Gastrocnemius medialis (tissue), 4 donors: ENCODE data around the gene MSI2.

Source experiments
- CTCF ChIP-seq, 5 experiments: fragments of 450-650 bp in 3 of 5; fragments of 200-600 bp in 2 of 5; sonication (generic) in 2 of 5; IDR thresholded peaks in 4 of 5; conservative IDR thresholded peaks in 1 of 5; 1 replicate in 4 of 5; 2 replicates in 1 of 5; pipeline ENCODE4 v1.5.1; 2016 to 2019; ENCODE audit warnings: antibody characterized with exemption in 5 of 5, mild to moderate bottlenecking in 3 of 5, moderate library complexity in 3 of 5
- POLR2A ChIP-seq, 2 donors: fragments of 450-650 bp; IDR thresholded peaks; one replicate each; pipeline ENCODE4 v1.6.1; 2017; ENCODE audit warnings: antibody characterized with exemption in 2 of 2, mild to moderate bottlenecking in 2 of 2, moderate library complexity in 2 of 2

GRCh38 chr17:57396511-57396921 lies 140.2 kb downstream of the MSI2 start:
- TF ChIP-seq CTCF (IDR thresholded peaks at IDR 0.05 in 4 of 5, conservative IDR thresholded peaks at IDR 0.05 in 1 of 5): no peak
- TF ChIP-seq POLR2A (IDR thresholded peaks at IDR 0.05): no peak
